CD4-positive, alpha-beta T cell treated with Interleukin-17A for 1 hour (primary cell): ENCODE data around the gene DCC.

Experiments used
- DNase-seq: peaks from one replicate; pipeline ENCODE4 v3.0.0-alpha.2; 2020

DCC gene

GRCh38 chr18:52715421-52715820 lies 375.4 kb downstream of the DCC start:
- no peak for DNase-seq

- no peak for DNase-seq
These were observed 376.0 kb downstream of the DCC start for GRCh38 chr18:52715991-52716390.

GRCh38 chr18:52716973-52717372 lies 377.0 kb downstream of the DCC start:
- no peak for DNase-seq

GRCh38 chr18:52722904-52723303 lies 382.9 kb downstream of the DCC start:
- no peak for DNase-seq

- no peak for DNase-seq
These were observed 383.6 kb downstream of the DCC start for GRCh38 chr18:52723550-52723970.

- no peak for DNase-seq
These were observed 391.1 kb downstream of the DCC start for GRCh38 chr18:52730972-52731619.

- DNase-seq = no peak
These were observed 398.9 kb downstream of the DCC start for GRCh38 chr18:52738946-52739345.

- no peak for DNase-seq
These were observed 407.0 kb downstream of the DCC start for GRCh38 chr18:52746986-52747385.

GRCh38 chr18:52747869-52748268 lies 407.9 kb downstream of the DCC start:
- DNase-seq = no peak

- DNase-seq = no peak
These were observed 408.3 kb downstream of the DCC start for GRCh38 chr18:52748343-52748742.

GRCh38 chr18:52749542-52749941 lies 409.5 kb downstream of the DCC start:
- DNase-seq = no peak

GRCh38 chr18:52750995-52751394 lies 411.0 kb downstream of the DCC start:
- DNase-seq = no peak

GRCh38 chr18:52764316-52764715 lies 424.3 kb downstream of the DCC start:
- no peak for DNase-seq

- no peak for DNase-seq
These were observed 426.1 kb downstream of the DCC start for GRCh38 chr18:52766002-52766545.

- DNase-seq = no peak
These were observed 441.1 kb downstream of the DCC start for GRCh38 chr18:52781113-52781512.

GRCh38 chr18:52791321-52791720 lies 451.3 kb downstream of the DCC start:
- no peak for DNase-seq

- no peak for DNase-seq
These were observed 472.8 kb downstream of the DCC start for GRCh38 chr18:52812834-52813233.

- no peak for DNase-seq
These were observed 473.8 kb downstream of the DCC start for GRCh38 chr18:52813635-52814416.

GRCh38 chr18:52815651-52816050 lies 475.7 kb downstream of the DCC start:
- no peak for DNase-seq

- DNase-seq = no peak
These were observed 476.1 kb downstream of the DCC start for GRCh38 chr18:52816121-52816520.

GRCh38 chr18:52822160-52822559 lies 482.2 kb downstream of the DCC start:
- no peak for DNase-seq

GRCh38 chr18:52824126-52824525 lies 484.1 kb downstream of the DCC start:
- DNase-seq = no peak

- DNase-seq = no peak
These were observed 487.0 kb downstream of the DCC start for GRCh38 chr18:52826994-52827393.

GRCh38 chr18:52829320-52829719 lies 489.3 kb downstream of the DCC start:
- no peak for DNase-seq
